Keratinocyte (primary cell): Measurements from ENCODE around the gene IGSF8. TPM values are rescaled to one million over a fixed set of nuclear protein-coding genes. Genes with fewer than 3 reads are reported as not detected.

Experiments
- DNase-seq: peaks from one replicate; pipeline ENCODE4 v3.0.0-alpha.2; 2011; ENCODE audit warnings: low read depth, missing footprints, low spot score
- FAIRE-seq: peaks from 2 replicates; lab custom pipeline; 2011; peaks lifted over from hg19 to GRCh38; lab: Jason Lieb, UNC
- H2AFZ ChIP-seq: 2 replicates; pipeline ENCODE4 v1.6.0; 2012; ENCODE audit warnings: low read length, control low read depth, inconsistent platforms; ENCODE audit not compliant: control insufficient read depth
- H3K27ac ChIP-seq: 2 replicates; pipeline ENCODE4 v1.5.1; 2011; ENCODE audit warnings: low read length; ENCODE audit not compliant: control insufficient read depth, insufficient read depth
- H3K27me3 ChIP-seq: 3 replicates; pipeline ENCODE4 v1.6.0; 2011; ENCODE audit warnings: low read length; ENCODE audit not compliant: control insufficient read depth, insufficient read depth; ENCODE audit errors: extremely low read depth
- H3K36me3 ChIP-seq, 2 experiments: 2 replicates in 1 of 2; 3 replicates in 1 of 2; pipeline ENCODE4 v1.5.1; 2011; ENCODE audit warnings: low read length in 2 of 2, mild to moderate bottlenecking in 1 of 2; ENCODE audit not compliant: control insufficient read depth in 2 of 2, insufficient read depth in 2 of 2; ENCODE audit errors: extremely low read depth in 1 of 2
- H3K4me1 ChIP-seq: 3 replicates; pipeline ENCODE4 v1.5.1; 2011; ENCODE audit warnings: low read length; ENCODE audit not compliant: control insufficient read depth, insufficient read depth; ENCODE audit errors: extremely low read depth
- H3K4me2 ChIP-seq: 3 replicates; pipeline ENCODE4 v1.6.0; 2011; ENCODE audit warnings: low read depth, low read length; ENCODE audit not compliant: control insufficient read depth, insufficient read depth; ENCODE audit errors: extremely low read depth
- H3K4me3 ChIP-seq, 3 experiments: fragments of 200-600 bp in 1 of 3; sonication (generic) in 1 of 3; 2 replicates in 2 of 3; 3 replicates in 1 of 3; pipeline ENCODE4 v1.5.1; 2011 to 2016; ENCODE audit warnings: low read length in 3 of 3, mild to moderate bottlenecking in 3 of 3, control low read depth in 2 of 3, inconsistent platforms in 1 of 3, low read depth in 1 of 3, mixed read lengths in 1 of 3, mixed run types in 1 of 3, moderate library complexity in 1 of 3; ENCODE audit not compliant: control insufficient read depth in 2 of 3, insufficient read depth in 2 of 3; ENCODE audit errors: extremely low read depth in 1 of 3
- H3K79me2 ChIP-seq: 2 replicates; pipeline ENCODE4 v1.6.0; 2012; ENCODE audit warnings: low read length; ENCODE audit not compliant: control insufficient read depth, insufficient read depth
- H3K9ac ChIP-seq: 3 replicates; pipeline ENCODE4 v1.6.0; 2011; ENCODE audit warnings: low read length; ENCODE audit not compliant: control insufficient read depth, insufficient read depth; ENCODE audit errors: extremely low read depth
- H3K9me1 ChIP-seq: 3 replicates; pipeline ENCODE4 v1.6.0; 2011; ENCODE audit warnings: low read length; ENCODE audit not compliant: control insufficient read depth, insufficient read depth; ENCODE audit errors: extremely low read depth
- H3K9me3 ChIP-seq: 2 replicates; pipeline ENCODE4 v1.5.1; 2012; ENCODE audit warnings: low read depth, low read length; ENCODE audit not compliant: control insufficient read depth
- H4K20me1 ChIP-seq: 3 replicates; pipeline ENCODE4 v1.6.0; 2011; ENCODE audit warnings: low read length; ENCODE audit not compliant: control insufficient read depth, insufficient read depth; ENCODE audit errors: extremely low read depth
- CTCF ChIP-seq, 3 experiments: IDR thresholded peaks in 1 of 3; conservative IDR thresholded peaks in 1 of 3; optimal IDR thresholded peaks in 1 of 3; 2 replicates in 2 of 3; 3 replicates in 1 of 3; pipeline versions ENCODE3 to v1.5.1; 2011; ENCODE audit warnings: low read length in 3 of 3, mild to moderate bottlenecking in 3 of 3, moderate library complexity in 2 of 3, control low read depth in 1 of 3, inconsistent platforms in 1 of 3; ENCODE audit not compliant: insufficient read depth in 2 of 3; ENCODE audit errors: extremely low read depth in 1 of 3
- EZH2 ChIP-seq: IDR thresholded peaks from one replicate; pipeline ENCODE4 v1.6.1; 2012; ENCODE audit warnings: inconsistent platforms, mild to moderate bottlenecking, low read length, moderate library complexity
- dilution Hi-C: fragments of 300-500 bp; cut with MboI; formaldehyde crosslinking; loops from one replicate; pipeline ENCODE4 v1.7.0; 2020; ENCODE audit warnings: low sequenced_read_pairs; ENCODE audit not compliant: extremely low pct_ligation_motif_present
- polyA plus RNA-seq, 5 experiments: library from polyadenylated mRNA; depleted of rRNA in 3 of 5; stranded (reverse) in 3 of 5; stranded (forward) in 1 of 5; unstranded in 1 of 5; fragments of >200 nt; gene quantifications; 1 replicate in 1 of 5; 2 replicates in 3 of 5; 3 replicates in 1 of 5; pipeline versions ENCODE4 v1.2.1 to v1.2.3, GENCODE V29; 2011 to 2012; ENCODE audit warnings: missing spikeins in 2 of 5, low read depth in 1 of 5, low replicate concordance in 1 of 5

IGSF8 gene
- polyA plus RNA-seq, 1 donor (not counting 4 experiments of a cell fraction or from before 2014, with no cell fraction given), result 16.5 TPM

- Histone ChIP-seq H3K79me2 (no peaks in the 10 kb centered on the region), H3K9ac (no peak overlapping the region), H3K4me1 (peaks cover 3% of the 10 kb centered on the region), H3K9me1 (no peaks in the 10 kb centered on the region), H3K4me2 (no peak overlapping the region), H3K4me3 (no peak overlapping the region), H2AFZ (no peak overlapping the region), H3K9me3 (no peaks in the 10 kb centered on the region), H4K20me1 (no peaks in the 10 kb centered on the region), H3K36me3 (no peaks in the 10 kb centered on the region), H3K27me3 (peaks cover 43% of the 10 kb centered on the region), H3K27ac (no peak overlapping the region)
- TF ChIP-seq EZH2, result no peak
- TF ChIP-seq CTCF (optimal IDR thresholded peaks at IDR 0.05 in 1 of 3, IDR thresholded peaks at IDR 0.05 in 1 of 3, conservative IDR thresholded peaks at IDR 0.05 in 1 of 3; ENCODE audit: extremely low read depth in 1 of 3, insufficient read depth in 2 of 3, low read length in 3 of 3), result no peak
- dilution Hi-C loops, result no loop called here
- FAIRE-seq (no peak), DNase-seq (no peak)
Observed at GRCh38 chr1:160056648-160057169, 41.7 kb downstream of the IGSF8 start.

GRCh38 chr1:160053548-160054365, 44.7 kb downstream of the IGSF8 start:
- FAIRE-seq, result no peak
- Histone ChIP-seq H3K4me2 (no peak overlapping the region), H3K27me3 (peaks cover 38% of the 10 kb centered on the region), H2AFZ (no peak overlapping the region), H3K9me3 (no peaks in the 10 kb centered on the region), H3K36me3 (no peaks in the 10 kb centered on the region), H3K4me3 (no peak overlapping the region), H3K79me2 (no peaks in the 10 kb centered on the region), H3K27ac (no peak overlapping the region), H3K9me1 (no peaks in the 10 kb centered on the region), H4K20me1 (no peaks in the 10 kb centered on the region), H3K9ac (no peak overlapping the region), H3K4me1 (no peaks in the 10 kb centered on the region)
- dilution Hi-C loops, result no loop called here
- DNase-seq, result no peak
- TF ChIP-seq CTCF (optimal IDR thresholded peaks at IDR 0.05 in 1 of 3, IDR thresholded peaks at IDR 0.05 in 1 of 3, conservative IDR thresholded peaks at IDR 0.05 in 1 of 3; ENCODE audit: extremely low read depth in 1 of 3, insufficient read depth in 2 of 3, low read length in 3 of 3) (no peak), EZH2 (no peak)
